H9 (cell line): Measurements from ENCODE around the gene TFB1M. TPM values are rescaled to one million over a fixed set of nuclear protein-coding genes. Genes with fewer than 3 reads are reported as not detected.

Experiments used
- DNase-seq: peaks from one replicate; pipeline ENCODE4 v3.0.0-alpha.2; 2017
- H2AFZ ChIP-seq: one replicate; pipeline ENCODE4 v1.6.1; 2013; ENCODE audit warnings: mild to moderate bottlenecking, low read length, control low read depth, moderate library complexity
- H2AK5ac ChIP-seq: 2 replicates; pipeline ENCODE4 v1.6.1; 2013; ENCODE audit warnings: low read length, control low read depth, mixed read lengths; ENCODE audit not compliant: insufficient read length
- H2BK120ac ChIP-seq: one replicate; pipeline ENCODE4 v1.6.1; 2013; ENCODE audit warnings: low read depth, mild to moderate bottlenecking, low read length, control low read depth, inconsistent platforms; ENCODE audit not compliant: poor library complexity, severe bottlenecking
- H2BK12ac ChIP-seq: 2 replicates; pipeline ENCODE4 v1.6.1; 2013; ENCODE audit warnings: low read length, control low read depth, mixed read lengths, low read depth; ENCODE audit not compliant: insufficient read length
- H2BK15ac ChIP-seq: 2 replicates; pipeline ENCODE4 v1.6.1; 2013; ENCODE audit warnings: low read depth, low read length, control low read depth
- H2BK20ac ChIP-seq: one replicate; pipeline ENCODE4 v1.6.1; 2013; ENCODE audit warnings: low read depth, mild to moderate bottlenecking, low read length, control low read depth, inconsistent platforms; ENCODE audit not compliant: poor library complexity, severe bottlenecking
- H2BK5ac ChIP-seq: 2 replicates; pipeline ENCODE4 v1.6.1; 2013; ENCODE audit warnings: low read length, control low read depth, mixed read lengths; ENCODE audit not compliant: insufficient read length
- H3K14ac ChIP-seq: 2 replicates; pipeline ENCODE4 v1.6.1; 2013; ENCODE audit warnings: low read length, control low read depth; ENCODE audit not compliant: insufficient read depth
- H3K18ac ChIP-seq: 2 replicates; pipeline ENCODE4 v1.6.1; 2013; ENCODE audit warnings: low read depth, mild to moderate bottlenecking, mixed read lengths, low read length, control low read depth; ENCODE audit not compliant: insufficient read length
- H3K23ac ChIP-seq: 2 replicates; pipeline ENCODE4 v1.6.1; 2013; ENCODE audit warnings: low read length, control low read depth, mixed read lengths, low read depth; ENCODE audit not compliant: insufficient read length
- H3K23me2 ChIP-seq: 2 replicates; pipeline ENCODE4 v1.6.1; 2013; ENCODE audit warnings: low read depth, mild to moderate bottlenecking, mixed read lengths, low read length, control low read depth; ENCODE audit not compliant: insufficient read length, poor library complexity, severe bottlenecking
- H3K27ac ChIP-seq: 2 replicates; pipeline ENCODE4 v1.5.1; 2013; ENCODE audit warnings: low read length, control low read depth, mixed read lengths, low read depth; ENCODE audit not compliant: insufficient read length
- H3K27me3 ChIP-seq: 2 replicates; pipeline ENCODE4 v1.6.1; 2013; ENCODE audit warnings: low read length, control low read depth, inconsistent platforms; ENCODE audit not compliant: insufficient read depth
- H3K4ac ChIP-seq: 2 replicates; pipeline ENCODE4 v1.6.1; 2013; ENCODE audit warnings: low read depth, mild to moderate bottlenecking, control low read depth, inconsistent platforms, low read length, moderate library complexity
- H3K4me1 ChIP-seq: 2 replicates; pipeline ENCODE4 v1.6.1; 2013; ENCODE audit warnings: low read length, control low read depth, inconsistent platforms; ENCODE audit not compliant: insufficient read depth
- H3K4me2 ChIP-seq: 2 replicates; pipeline ENCODE4 v1.6.1; 2013; ENCODE audit warnings: low read length, control low read depth, mixed read lengths; ENCODE audit not compliant: insufficient read length, insufficient read depth
- H3K56ac ChIP-seq: 2 replicates; pipeline ENCODE4 v1.6.1; 2013; ENCODE audit warnings: low read depth, mild to moderate bottlenecking, mixed read lengths, low read length, control low read depth; ENCODE audit not compliant: insufficient read length
- H3K79me1 ChIP-seq: 2 replicates; pipeline ENCODE4 v1.6.1; 2013; ENCODE audit warnings: low read depth, mild to moderate bottlenecking, moderate library complexity, low read length, control low read depth, inconsistent platforms; ENCODE audit not compliant: insufficient read depth, poor library complexity, severe bottlenecking
- H3K79me2 ChIP-seq: 2 replicates; pipeline ENCODE4 v1.6.1; 2013; ENCODE audit warnings: low read length, control low read depth, inconsistent platforms; ENCODE audit not compliant: insufficient read depth
- H3K9ac ChIP-seq: 2 replicates; pipeline ENCODE4 v1.6.1; 2013; ENCODE audit warnings: low read length, control low read depth, mixed read lengths; ENCODE audit not compliant: insufficient read length; ENCODE audit errors: extremely low read depth
- H3K9me3 ChIP-seq: one replicate; pipeline ENCODE4 v1.6.1; 2013; ENCODE audit warnings: low read depth, low read length, inconsistent platforms; ENCODE audit not compliant: control insufficient read depth
- H3T11ph ChIP-seq: one replicate; pipeline ENCODE4 v1.6.1; 2013; ENCODE audit warnings: mild to moderate bottlenecking, low read length, control low read depth, inconsistent platforms
- H4K20me1 ChIP-seq: one replicate; pipeline ENCODE4 v1.6.1; 2013; ENCODE audit not compliant: control insufficient read depth, insufficient read length, insufficient read depth
- H4K5ac ChIP-seq: 2 replicates; pipeline ENCODE4 v1.6.1; 2013; ENCODE audit warnings: low read depth, mild to moderate bottlenecking, mixed read lengths, low read length, control low read depth; ENCODE audit not compliant: insufficient read length
- H4K8ac ChIP-seq: replicated peaks from 2 replicates; pipeline ENCODE4 v1.6.1; 2013; ENCODE audit warnings: low read length, control low read depth, mixed read lengths, low read depth; ENCODE audit not compliant: insufficient read length
- H4K91ac ChIP-seq: 2 replicates; pipeline ENCODE4 v1.6.1; 2013; ENCODE audit warnings: low read depth, mild to moderate bottlenecking, moderate library complexity, mixed read lengths, low read length, control low read depth; ENCODE audit not compliant: insufficient read length
- H3K27ac Mint-ChIP-seq, 3 experiments: 2 replicates in 2 of 3; 3 replicates in 1 of 3; pipeline ENCODE4 v1.8.0; 2020 to 2021; ENCODE audit warnings: mixed read lengths in 3 of 3, mild to moderate bottlenecking in 1 of 3, moderate library complexity in 1 of 3
- H3K27me3 Mint-ChIP-seq: 2 replicates; pipeline ENCODE4 v1.8.0; 2021; ENCODE audit warnings: low read depth, mild to moderate bottlenecking, moderate library complexity, mixed read lengths
- H3K36me3 Mint-ChIP-seq, 3 experiments: 2 replicates in 2 of 3; 3 replicates in 1 of 3; pipeline ENCODE4 v1.8.0; 2020 to 2021; ENCODE audit warnings: low read depth in 3 of 3, mixed read lengths in 3 of 3; ENCODE audit not compliant: insufficient read depth in 1 of 3
- H3K4me1 Mint-ChIP-seq, 2 experiments: 2 replicates each; pipeline ENCODE4 v1.8.0; 2020; ENCODE audit warnings: mixed read lengths in 2 of 2
- H3K4me3 Mint-ChIP-seq, 2 experiments: 2 replicates in 1 of 2; 3 replicates in 1 of 2; pipeline ENCODE4 v1.8.0; 2020 to 2021; ENCODE audit warnings: mild to moderate bottlenecking in 2 of 2, mixed read lengths in 2 of 2, moderate library complexity in 1 of 2
- H3K9me3 Mint-ChIP-seq, 2 experiments: 2 replicates in 1 of 2; 3 replicates in 1 of 2; pipeline ENCODE4 v1.8.0; 2020; ENCODE audit warnings: mild to moderate bottlenecking in 2 of 2, mixed read lengths in 2 of 2, moderate library complexity in 1 of 2
- WGBS: extraction: QIAGEN DNeasy Blood & Tissue Kit; methylation state at CpG from one replicate; pipeline ENCODE4 v1.1.7; 2013; ENCODE audit warnings: missing lambda C conversion rate, low lambda C conversion rate, mixed read lengths; ENCODE audit not compliant: insufficient read length; ENCODE audit errors: extremely low coverage; 5-methylcytosine and 5-hydroxymethylcytosine counted together
- total RNA-seq: library from RNA; stranded (reverse); gene quantifications from 2 replicates; pipeline ENCODE4 v1.2.1, GENCODE V29; 2021
- TF ChIP-seq, protein P1 (sequence below): fragments of 200-600 bp; sonication (generic); conservative IDR thresholded peaks from 3 replicates; pipeline ENCODE4 v1.8.0; 2021; ENCODE audit warnings: antibody characterized with exemption, mild to moderate bottlenecking

The TFB1M gene
- total RNA-seq, 1 experiment from 2014 or later = 28.6 TPM

DNA sequence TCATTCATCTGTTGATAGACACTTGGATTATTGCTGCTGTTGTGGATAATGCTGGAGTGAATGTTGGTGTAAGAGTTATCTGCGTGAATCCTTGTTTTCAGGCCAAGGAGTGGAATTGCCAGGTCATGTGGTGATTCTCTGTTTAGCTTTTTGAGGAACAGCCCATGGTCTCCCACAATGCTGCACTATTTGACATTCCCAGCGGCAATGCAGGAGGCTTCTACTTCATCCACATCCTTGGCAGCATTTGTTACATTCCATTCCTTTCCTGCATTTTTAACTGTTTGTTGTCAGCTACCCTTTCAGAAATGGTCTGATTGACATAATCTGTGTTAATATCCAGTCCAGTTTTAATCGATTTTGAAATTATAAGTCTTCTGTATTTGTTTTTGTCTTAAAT, 102.2 kb downstream of the TFB1M start:
- H3T11ph ChIP-seq = no peak overlapping the region
- H3K79me1 ChIP-seq = no peaks in the 10 kb centered on the region
- H3K56ac ChIP-seq = no peak overlapping the region
- no peak overlapping the region for H3K4me2 ChIP-seq
- H3K36me3 Mint-ChIP-seq = peaks cover 7 to 20% (median 18%) of the 10 kb centered on the region in 3 experiments
- no peak overlapping the region for H2AK5ac ChIP-seq
- H3K23me2 ChIP-seq = no peaks in the 10 kb centered on the region
- H3K27me3 ChIP-seq = no peaks in the 10 kb centered on the region
- no peak overlapping the region for H3K27ac Mint-ChIP-seq
- H3K27me3 Mint-ChIP-seq = no peaks in the 10 kb centered on the region
- H3K14ac ChIP-seq = no peak overlapping the region
- H3K4me1 ChIP-seq = no peaks in the 10 kb centered on the region
- no peak overlapping the region for H3K4me3 Mint-ChIP-seq
- H3K23ac ChIP-seq = no peak overlapping the region
- H4K20me1 ChIP-seq = no peaks in the 10 kb centered on the region
- no peaks in the 10 kb centered on the region for H3K9me3 ChIP-seq
- no peak overlapping the region for H4K5ac ChIP-seq
- H3K27ac ChIP-seq = no peak overlapping the region
- H2BK120ac ChIP-seq = no peak overlapping the region
- H3K4ac ChIP-seq = no peak overlapping the region
- H4K91ac ChIP-seq = no peak overlapping the region
- no peak overlapping the region for H3K18ac ChIP-seq
- H4K8ac ChIP-seq = no peak overlapping the region
- no peak overlapping the region for H3K9ac ChIP-seq
- H3K9me3 Mint-ChIP-seq = peaks cover 0 to 5% of the 10 kb centered on the region in 2 experiments; a peak in 3 of 5 replicates
- H3K4me1 Mint-ChIP-seq = peaks cover 22 to 24% of the 10 kb centered on the region in 2 experiments
- no peak overlapping the region for H2BK20ac ChIP-seq
- no peak overlapping the region for H2BK15ac ChIP-seq
- H3K79me2 ChIP-seq = no peaks in the 10 kb centered on the region
- no peak overlapping the region for H2BK5ac ChIP-seq
- H2BK12ac ChIP-seq = no peak overlapping the region
- no CpG with 5 or more reads among the region's 3 CpGs for WGBS
- no peak for DNase-seq
- no peak overlapping the region for H2AFZ ChIP-seq
- TF ChIP-seq, protein P1, sequence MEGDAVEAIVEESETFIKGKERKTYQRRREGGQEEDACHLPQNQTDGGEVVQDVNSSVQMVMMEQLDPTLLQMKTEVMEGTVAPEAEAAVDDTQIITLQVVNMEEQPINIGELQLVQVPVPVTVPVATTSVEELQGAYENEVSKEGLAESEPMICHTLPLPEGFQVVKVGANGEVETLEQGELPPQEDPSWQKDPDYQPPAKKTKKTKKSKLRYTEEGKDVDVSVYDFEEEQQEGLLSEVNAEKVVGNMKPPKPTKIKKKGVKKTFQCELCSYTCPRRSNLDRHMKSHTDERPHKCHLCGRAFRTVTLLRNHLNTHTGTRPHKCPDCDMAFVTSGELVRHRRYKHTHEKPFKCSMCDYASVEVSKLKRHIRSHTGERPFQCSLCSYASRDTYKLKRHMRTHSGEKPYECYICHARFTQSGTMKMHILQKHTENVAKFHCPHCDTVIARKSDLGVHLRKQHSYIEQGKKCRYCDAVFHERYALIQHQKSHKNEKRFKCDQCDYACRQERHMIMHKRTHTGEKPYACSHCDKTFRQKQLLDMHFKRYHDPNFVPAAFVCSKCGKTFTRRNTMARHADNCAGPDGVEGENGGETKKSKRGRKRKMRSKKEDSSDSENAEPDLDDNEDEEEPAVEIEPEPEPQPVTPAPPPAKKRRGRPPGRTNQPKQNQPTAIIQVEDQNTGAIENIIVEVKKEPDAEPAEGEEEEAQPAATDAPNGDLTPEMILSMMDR = no peak
